Cardiac fibroblast (primary cell): ENCODE measurements around the gene CARTPT.

Source experiments
- DNase-seq, 2 donors: peaks; one replicate each; pipeline versions ENCODE4 v3.0.0 to v3.0.0-alpha.2; 2010; ENCODE audit warnings: low read depth in 2 of 2
- H3K4me3 ChIP-seq, 2 donors: replicated peaks in 1 of 2; 1 replicate in 1 of 2; 2 replicates in 1 of 2; pipeline ENCODE4 v1.5.1; 2011; ENCODE audit warnings: low read depth in 2 of 2, low read length in 2 of 2, mild to moderate bottlenecking in 2 of 2, moderate library complexity in 1 of 2
- CTCF ChIP-seq: IDR thresholded peaks from one replicate; pipeline ENCODE4 v1.5.1; 2011; ENCODE audit warnings: low read depth, mild to moderate bottlenecking, low read length, inconsistent platforms

CARTPT gene

DNA sequence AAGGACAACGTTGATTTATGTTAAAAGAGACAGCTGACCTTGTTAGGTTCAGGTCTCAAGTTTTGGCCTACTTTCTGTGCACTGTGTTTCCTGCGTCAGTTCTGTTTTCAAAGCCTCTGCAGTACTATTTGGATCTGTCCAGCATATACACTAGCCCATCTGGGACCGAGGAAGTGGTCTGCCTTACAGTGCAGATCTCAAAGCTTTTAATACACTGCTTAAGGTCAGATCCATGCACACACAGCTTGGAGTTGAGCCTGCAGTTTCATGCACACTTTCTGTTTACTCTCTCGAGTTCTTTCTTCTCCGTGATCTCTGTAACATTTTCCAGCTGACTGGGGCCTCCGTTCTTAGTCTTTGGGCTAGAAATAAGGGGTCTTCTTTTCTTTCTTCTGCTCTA, 24.1 kb downstream of the CARTPT start:
- no peak for TF ChIP-seq CTCF
- DNase-seq = no peak

GRCh38 chr5:71744009-71744790, 25.1 kb downstream of the CARTPT start:
- DNase-seq = no peak
- TF ChIP-seq CTCF = no peak
- H3K4me3 ChIP-seq = no peak overlapping the region

More for the DNA sequence above, 24.1 kb downstream of the CARTPT start:
- H3K4me3 ChIP-seq = no peak overlapping the region

DNA sequence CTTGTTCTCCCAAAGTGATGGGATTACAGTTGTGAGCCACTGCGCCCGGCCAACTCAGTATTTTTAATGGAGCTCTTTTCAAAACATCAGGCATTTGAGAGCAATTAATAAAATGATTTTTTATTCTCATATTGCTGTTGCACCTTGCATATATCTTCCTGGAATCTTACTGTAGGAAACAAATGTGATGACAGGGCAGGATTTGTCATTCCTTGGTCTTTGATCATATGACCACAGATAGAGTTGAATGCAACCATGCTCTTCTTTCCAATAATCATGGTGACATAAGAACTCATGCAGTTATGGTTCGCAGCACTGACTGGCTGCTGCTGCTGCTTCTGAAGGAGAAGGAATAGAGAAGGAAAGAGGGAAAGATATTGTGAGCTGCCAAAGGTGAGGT, 28.1 kb downstream of the CARTPT start:
- TF ChIP-seq CTCF = no peak
- no peak overlapping the region for H3K4me3 ChIP-seq
- no peak for DNase-seq

- TF ChIP-seq CTCF = no peak
- H3K4me3 ChIP-seq = no peak overlapping the region
- DNase-seq = no peak
Observed at GRCh38 chr5:71748360-71748759, 29.3 kb downstream of the CARTPT start.

DNA sequence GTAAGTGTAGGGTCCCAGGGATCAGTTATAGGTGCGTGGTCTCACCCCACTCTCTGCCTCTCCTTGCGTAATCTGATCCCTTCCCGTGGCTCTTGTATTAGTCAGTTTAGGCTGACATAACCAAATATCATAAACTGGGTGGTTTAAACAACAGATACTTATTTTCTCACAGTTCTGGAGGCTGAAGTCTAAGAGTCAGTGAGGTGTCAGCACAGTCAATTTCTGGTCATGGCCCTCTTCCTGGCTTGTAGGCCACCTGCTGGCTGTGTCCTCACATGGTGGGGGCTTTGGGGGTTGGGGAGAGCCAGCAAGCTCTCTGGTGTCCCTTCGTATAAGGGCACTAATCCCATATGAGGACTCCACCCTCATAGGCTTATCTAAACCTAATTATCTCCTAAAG, 32.3 kb downstream of the CARTPT start:
- DNase-seq = no peak
- TF ChIP-seq CTCF = no peak
- H3K4me3 ChIP-seq = no peak overlapping the region

- H3K4me3 ChIP-seq = no peak overlapping the region
- TF ChIP-seq CTCF = no peak
- DNase-seq = no peak
Observed at GRCh38 chr5:71752441-71753190, 33.5 kb downstream of the CARTPT start.
